Measurements from ENCODE around the gene GALNT17.

DNA sequence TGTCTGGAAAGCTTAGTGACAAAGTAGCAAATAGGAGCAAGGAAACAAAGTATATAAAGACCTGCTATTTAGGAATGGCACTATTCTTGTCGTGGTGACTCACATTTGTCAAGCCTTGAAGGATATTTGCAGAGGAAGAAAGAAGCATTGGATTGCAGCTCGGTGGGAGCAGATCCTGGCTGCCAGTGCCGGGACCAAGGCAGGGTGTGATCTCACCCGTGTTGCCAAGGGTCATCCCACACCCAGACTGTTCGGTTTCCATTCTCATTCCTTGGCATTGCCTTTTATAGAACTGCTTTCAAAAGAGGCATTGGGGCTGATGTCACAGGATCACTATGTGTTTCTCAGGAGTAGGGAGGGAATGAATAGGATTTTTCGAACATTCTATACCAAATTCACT lies 176.2 kb downstream of the GALNT17 start:
- TF ChIP-seq CTBP1 (IDR thresholded peaks at IDR 0.05; ENCODE audit: borderline replicate concordance) (no peak), FOXK2 (IDR thresholded peaks at IDR 0.05) (no peak)
